ENCODE measurements around the gene GFOD2.

Gene GFOD2

DNA sequence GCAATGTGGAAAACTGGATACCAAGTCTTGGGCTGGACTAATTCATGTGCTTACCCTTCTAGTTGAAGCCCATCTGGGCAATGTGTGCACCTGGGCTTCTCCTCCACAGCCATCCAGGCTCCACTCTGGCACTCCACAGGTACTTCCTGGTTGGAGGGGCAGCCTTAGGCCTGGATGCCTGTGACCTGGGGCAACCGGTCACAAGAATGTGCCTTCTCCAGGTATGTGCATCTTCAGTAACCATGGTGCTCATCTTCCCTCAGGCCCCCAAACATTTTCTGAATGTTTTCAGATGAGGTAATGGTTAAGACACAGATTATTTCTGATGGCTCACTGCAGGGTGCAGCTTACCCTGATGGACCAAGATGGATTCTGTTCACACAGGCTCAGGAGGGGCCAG is 41.4 kb downstream of the GFOD2 start:
- DNase-seq (ENCODE audit: low read depth), result no peak
- TF ChIP-seq CTCF (IDR thresholded peaks at IDR 0.05; ENCODE audit: low read length, missing control alignments), result no peak
- H3K4me3 ChIP-seq (replicated peaks; ENCODE audit: low read depth, low read length), result no peak overlapping the region

GRCh38 chr16:67676939-67677338 is 42.2 kb downstream of the GFOD2 start:
- TF ChIP-seq CTCF (IDR thresholded peaks at IDR 0.05; ENCODE audit: low read length, missing control alignments), result no peak
- H3K4me3 ChIP-seq (replicated peaks; ENCODE audit: low read depth, low read length), result no peak overlapping the region
- DNase-seq (ENCODE audit: low read depth), result no peak

DNA sequence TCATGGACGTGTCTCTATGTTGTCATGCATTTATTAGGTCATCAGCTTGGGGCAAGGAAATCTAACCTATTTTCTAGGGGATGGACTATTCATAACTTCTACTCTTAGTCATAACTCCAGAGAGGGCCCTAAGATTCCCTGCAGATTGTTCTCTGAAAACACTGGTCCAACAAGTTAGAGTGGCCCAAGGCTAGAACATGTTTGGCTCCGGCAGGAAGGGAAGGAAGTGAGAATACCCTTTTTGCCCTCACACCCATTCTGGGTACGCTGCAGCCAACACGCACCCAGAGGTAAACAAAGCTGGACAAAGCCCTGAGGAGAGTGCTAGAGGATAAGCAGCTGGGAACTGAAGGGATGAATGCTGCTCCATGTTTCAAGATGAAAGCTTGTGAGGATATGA is 42.6 kb downstream of the GFOD2 start:
- no peak for TF ChIP-seq CTCF (IDR thresholded peaks at IDR 0.05; ENCODE audit: low read length, missing control alignments)
- no peak overlapping the region for H3K4me3 ChIP-seq (replicated peaks; ENCODE audit: low read depth, low read length)
- DNase-seq (ENCODE audit: low read depth), result no peak

DNA sequence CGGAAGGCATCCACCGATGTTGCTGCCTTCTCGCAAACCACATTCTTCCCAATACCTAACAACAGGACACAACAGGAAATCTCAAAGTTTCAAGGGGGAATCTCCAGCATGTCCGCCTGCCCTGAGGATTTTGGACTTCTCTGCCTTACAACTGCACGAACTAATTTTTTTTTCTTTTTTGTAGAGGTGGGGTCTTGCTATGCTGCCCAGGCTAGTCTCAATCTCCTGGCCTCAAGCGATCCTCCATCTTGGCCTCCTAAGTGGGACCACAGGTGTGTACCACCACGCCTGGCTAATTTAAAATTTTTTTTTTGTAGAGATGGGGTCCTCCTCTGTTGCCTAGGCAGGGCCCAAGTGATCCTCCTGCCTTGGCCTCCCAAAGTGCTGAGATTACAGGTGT is 43.1 kb downstream of the GFOD2 start:
- no peak for TF ChIP-seq CTCF (IDR thresholded peaks at IDR 0.05; ENCODE audit: low read length, missing control alignments)
- H3K4me3 ChIP-seq (replicated peaks; ENCODE audit: low read depth, low read length), result no peak overlapping the region
- no peak for DNase-seq (ENCODE audit: low read depth)

DNA sequence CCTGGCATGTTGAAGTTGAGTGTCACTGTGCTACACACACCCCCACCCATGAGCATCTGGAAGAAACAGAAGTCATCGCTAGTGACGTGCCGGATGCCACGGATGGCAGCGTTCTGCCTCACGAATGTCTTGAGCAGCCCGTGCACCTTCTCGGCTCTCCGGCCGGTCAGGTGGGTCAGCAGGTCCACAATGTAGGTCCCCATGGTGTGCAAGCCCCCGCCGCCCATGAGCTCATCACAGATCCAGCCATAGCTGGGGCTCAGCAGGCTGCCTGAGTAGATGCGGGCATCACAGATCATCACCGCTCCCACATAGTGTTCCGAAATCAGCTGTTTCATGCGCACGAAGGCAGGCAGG is 43.6 kb downstream of the GFOD2 start:
- DNase-seq (ENCODE audit: low read depth), result no peak
- H3K4me3 ChIP-seq (replicated peaks; ENCODE audit: low read depth, low read length), result no peak overlapping the region
- no peak for TF ChIP-seq CTCF (IDR thresholded peaks at IDR 0.05; ENCODE audit: low read length, missing control alignments)

GRCh38 chr16:67674851-67675578 is 44.1 kb downstream of the GFOD2 start:
- DNase-seq (ENCODE audit: low read depth), result no peak
- TF ChIP-seq CTCF (IDR thresholded peaks at IDR 0.05; ENCODE audit: low read length, missing control alignments), result no peak
- no peak overlapping the region for H3K4me3 ChIP-seq (replicated peaks; ENCODE audit: low read depth, low read length)

All from fibroblast of pulmonary artery (primary cell).